ENCODE measurements around the gene DAB2IP. TPM values are rescaled to one million over a fixed set of nuclear protein-coding genes. Genes with fewer than 3 reads are reported as not detected.
A peak's percentile ranks its signal among the peaks of the same experiment; 100 is the strongest.

DAB2IP gene
- total RNA-seq, 1 donor from 2014 or later: 46.0 TPM

- ATAC-seq: no peak
Observed at GRCh38 chr9:121645003-121645402, 6.4 kb upstream of the DAB2IP start.

- no peak for ATAC-seq
Observed at GRCh38 chr9:121645853-121646807, 5.3 kb upstream of the DAB2IP start.

- ATAC-seq: no peak
Observed at GRCh38 chr9:121646992-121647391, 4.4 kb upstream of the DAB2IP start.

GRCh38 chr9:121648172-121648571 lies 3.3 kb upstream of the DAB2IP start:
- no peak for ATAC-seq

GRCh38 chr9:121648799-121649198 lies 2.6 kb upstream of the DAB2IP start:
- no peak for ATAC-seq

GRCh38 chr9:121649476-121650216 lies 1.8 kb upstream of the DAB2IP start:
- ATAC-seq: no peak

GRCh38 chr9:121650217-121651007 lies 1.0 kb upstream of the DAB2IP start:
- ATAC-seq: peak; percentile 64

- no peak for ATAC-seq
Observed at GRCh38 chr9:121651008-121651294, 483 bp upstream of the DAB2IP start.

GRCh38 chr9:121652021-121652837 lies 795 bp downstream of the DAB2IP start:
- ATAC-seq: no peak

GRCh38 chr9:121652838-121653231 lies 1.4 kb downstream of the DAB2IP start:
- ATAC-seq: no peak

GRCh38 chr9:121654499-121655140 lies 3.2 kb downstream of the DAB2IP start:
- no peak for ATAC-seq

- no peak for ATAC-seq
Observed at GRCh38 chr9:121655231-121655755, 3.9 kb downstream of the DAB2IP start.

GRCh38 chr9:121656941-121657470 lies 5.6 kb downstream of the DAB2IP start:
- no peak for ATAC-seq

- no peak for ATAC-seq
Observed at GRCh38 chr9:121658166-121658565, 6.7 kb downstream of the DAB2IP start.

GRCh38 chr9:121658591-121658990 lies 7.2 kb downstream of the DAB2IP start:
- ATAC-seq: no peak

- no peak for ATAC-seq
Observed at GRCh38 chr9:121660367-121660766, 8.9 kb downstream of the DAB2IP start.

- ATAC-seq: no peak
Observed at GRCh38 chr9:121660876-121661275, 9.4 kb downstream of the DAB2IP start.

GRCh38 chr9:121661328-121661727 lies 9.9 kb downstream of the DAB2IP start:
- ATAC-seq: no peak

GRCh38 chr9:121662359-121662758 lies 10.9 kb downstream of the DAB2IP start:
- no peak for ATAC-seq

- ATAC-seq: peak; percentile 9
Observed at GRCh38 chr9:121662891-121663580, 11.6 kb downstream of the DAB2IP start.

All from esophagus mucosa (tissue), 1 donor.